HG03558 (cell line): ENCODE results near the gene HK2.
A peak's percentile ranks its signal among the peaks of the same experiment; 100 is the strongest.
"Not testable (repeated sequence)": the region's sequence is repeated elsewhere in the genome, so short reads cannot be mapped to it uniquely, and the experiment has no call there.

Experiments used
- ATAC-seq: cut with Tn5 transposase; IDR thresholded peaks from one replicate; pipeline ENCODE4 v1.9.1; 2021; ENCODE audit warnings: moderate number of reproducible peaks; ENCODE audit not compliant: unreplicated experiment; ENCODE audit errors: extremely low read depth

Gene HK2

GRCh38 chr2:74834792-74835755, 1.1 kb downstream of the HK2 start:
- ATAC-seq: no peak

- ATAC-seq: no peak
Observed at GRCh38 chr2:74835831-74836674, 2.1 kb downstream of the HK2 start.

GRCh38 chr2:74836675-74837401, 2.9 kb downstream of the HK2 start:
- no peak for ATAC-seq

GRCh38 chr2:74841641-74842040, 7.7 kb downstream of the HK2 start:
- no peak for ATAC-seq

GRCh38 chr2:74843433-74843832, 9.5 kb downstream of the HK2 start:
- no peak for ATAC-seq

- peak; percentile 98 for ATAC-seq
Observed at GRCh38 chr2:74843899-74844298, 10.0 kb downstream of the HK2 start.

- ATAC-seq: no peak
Observed at GRCh38 chr2:74844752-74845151, 10.8 kb downstream of the HK2 start.

- ATAC-seq: no peak
Observed at GRCh38 chr2:74845217-74845751, 11.4 kb downstream of the HK2 start.

GRCh38 chr2:74845991-74846390, 12.1 kb downstream of the HK2 start:
- no peak for ATAC-seq

GRCh38 chr2:74846481-74846880, 12.6 kb downstream of the HK2 start:
- no peak for ATAC-seq

GRCh38 chr2:74847070-74847858, 13.3 kb downstream of the HK2 start:
- ATAC-seq: no peak

GRCh38 chr2:74849228-74849892, 15.4 kb downstream of the HK2 start:
- ATAC-seq: peak; percentile 70

GRCh38 chr2:74850496-74851190, 16.7 kb downstream of the HK2 start:
- no peak for ATAC-seq

- ATAC-seq: no peak
Observed at GRCh38 chr2:74851191-74851566, 17.3 kb downstream of the HK2 start.

- ATAC-seq: not testable (repeated sequence)
Observed at GRCh38 chr2:74853360-74853759, 19.4 kb downstream of the HK2 start.

- no peak for ATAC-seq
Observed at GRCh38 chr2:74854401-74854800, 20.5 kb downstream of the HK2 start.

GRCh38 chr2:74855114-74855707, 21.3 kb downstream of the HK2 start:
- ATAC-seq: not testable (repeated sequence)

GRCh38 chr2:74856004-74856578, 22.2 kb downstream of the HK2 start:
- no peak for ATAC-seq
